Middle frontal gyrus (tissue), 1 donor: Measurements from ENCODE around the gene PLCB4.
"Not testable (repeated sequence)": the region's sequence is repeated elsewhere in the genome, so short reads cannot be mapped to it uniquely, and the experiment has no call there.

ENCODE experiments used
- DNase-seq: peaks from one replicate; pipeline ENCODE4 v3.0.0-alpha.2; 2015; ENCODE audit warnings: low spot score; ENCODE audit errors: extremely low spot score

The PLCB4 gene

DNA sequence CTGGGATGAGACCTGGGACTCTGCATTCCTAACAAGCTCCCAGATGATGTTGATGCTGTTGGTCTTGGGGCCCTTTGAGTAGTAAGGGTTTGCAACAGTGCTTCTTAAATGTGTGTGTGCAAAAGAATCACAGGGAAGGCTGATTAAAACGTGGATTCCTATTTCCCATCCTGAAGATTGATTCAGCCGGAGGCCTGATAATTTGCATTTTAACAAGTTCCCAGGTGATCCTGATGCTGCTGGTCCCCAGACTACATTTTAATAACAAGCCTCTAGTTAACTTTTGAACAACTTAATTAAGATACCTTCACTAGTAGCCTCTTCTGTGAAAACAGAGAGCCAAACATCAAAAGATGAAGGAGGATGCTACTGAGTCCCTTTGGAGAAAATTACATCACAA, 289.1 kb downstream of the PLCB4 start:
- DNase-seq: no peak

GRCh38 chr20:9359561-9360308, 290.8 kb downstream of the PLCB4 start:
- no peak for DNase-seq

DNA sequence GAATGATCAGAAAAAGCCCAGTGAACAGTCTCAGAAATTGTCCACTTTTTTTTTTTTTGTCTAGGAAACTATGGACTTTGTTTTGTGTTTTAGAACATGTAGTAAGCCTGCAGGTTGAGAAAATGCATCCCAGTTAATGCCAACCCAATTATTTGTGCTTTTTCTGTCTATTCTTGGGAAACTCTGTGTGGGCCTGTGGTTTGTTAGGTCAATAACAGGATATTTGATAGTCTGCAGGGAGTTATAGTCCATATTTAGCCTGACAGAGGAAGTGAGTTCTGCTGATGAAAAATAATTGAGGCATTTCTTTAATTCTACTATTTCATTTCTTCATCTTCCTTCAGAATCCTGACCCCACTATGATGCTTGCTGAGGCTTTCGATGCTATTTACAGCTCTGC, 291.5 kb downstream of the PLCB4 start:
- DNase-seq: no peak

DNA sequence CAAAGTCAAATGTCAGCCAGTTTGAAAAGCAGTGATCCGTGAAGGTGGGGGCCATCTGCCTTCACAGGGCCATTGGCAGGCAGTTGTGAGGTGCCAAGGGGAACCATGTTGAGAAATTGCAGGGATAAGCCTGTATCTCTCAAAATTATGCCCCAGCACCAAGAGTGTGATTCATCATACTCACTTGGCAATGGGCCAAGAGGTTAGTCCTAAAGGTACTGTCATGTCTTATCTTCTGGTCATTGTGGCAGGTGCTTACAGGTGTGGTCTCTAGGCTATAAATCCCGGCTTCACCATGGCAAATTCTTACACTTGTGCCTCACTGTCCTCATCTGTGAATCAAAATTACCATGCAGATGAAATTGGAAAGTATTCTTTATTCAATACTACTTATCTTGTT, 294.8 kb downstream of the PLCB4 start:
- no peak for DNase-seq

GRCh38 chr20:9367328-9367727, 298.4 kb downstream of the PLCB4 start:
- no peak for DNase-seq

- DNase-seq: no peak
Observed at GRCh38 chr20:9367746-9368145, 298.9 kb downstream of the PLCB4 start.

DNA sequence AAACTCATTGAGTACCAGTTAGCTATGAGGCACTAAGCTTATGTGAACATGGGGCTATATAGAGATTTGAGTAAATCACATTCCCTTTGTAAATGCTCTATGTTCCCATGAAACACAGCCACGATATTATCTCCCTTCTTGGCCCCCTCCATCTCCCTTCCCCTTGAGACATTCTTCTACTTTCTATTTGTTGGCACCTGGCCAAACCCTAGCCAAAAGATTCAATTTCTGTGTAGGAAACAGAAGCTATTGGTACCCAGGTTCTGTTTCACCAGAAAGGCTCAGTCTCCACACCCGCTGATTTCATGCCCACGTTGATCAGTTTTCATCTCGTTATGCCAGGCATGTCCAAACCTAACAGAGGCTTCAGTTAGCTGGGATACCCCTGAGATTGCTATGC, 300.0 kb downstream of the PLCB4 start:
- DNase-seq: no peak

- DNase-seq: no peak
Observed at GRCh38 chr20:9369557-9369956, 300.7 kb downstream of the PLCB4 start.

DNA sequence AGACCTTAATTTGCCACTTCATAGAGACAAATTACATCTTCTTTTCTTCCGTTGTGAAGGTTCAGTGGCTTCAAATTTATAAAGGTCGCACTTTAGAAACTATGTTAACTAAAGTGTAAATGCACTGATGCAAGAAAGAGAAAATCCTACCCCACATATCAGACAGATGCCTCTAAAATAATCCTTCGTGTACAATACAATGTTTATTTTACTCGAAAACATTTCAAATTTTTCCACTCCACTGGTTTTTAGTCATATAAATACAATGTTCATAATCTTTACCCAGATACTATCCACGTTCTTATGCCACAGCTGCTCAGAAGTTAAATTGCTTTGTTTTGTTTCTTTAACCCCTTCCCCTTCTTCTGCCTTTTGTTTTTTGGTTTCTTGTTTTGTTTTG, 305.2 kb downstream of the PLCB4 start:
- DNase-seq: no peak

DNA sequence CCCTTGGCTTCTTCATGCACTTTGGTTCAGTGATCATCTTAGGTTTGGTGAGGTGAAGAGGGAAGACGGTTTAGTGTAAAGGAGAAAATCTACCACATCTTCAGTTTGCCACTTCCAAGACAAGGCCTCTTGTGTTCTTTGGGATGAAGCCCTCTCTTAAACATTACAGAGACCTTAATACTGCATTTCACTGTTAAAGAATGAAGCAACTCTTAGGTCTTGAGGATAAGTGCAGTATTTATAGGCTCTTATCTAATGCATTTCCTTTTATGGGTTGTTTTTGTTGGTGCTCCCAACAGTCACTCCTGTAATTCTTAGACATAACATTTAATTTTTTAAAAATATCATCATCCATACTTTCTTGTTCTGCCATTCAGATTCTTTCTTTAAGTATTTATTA, 305.6 kb downstream of the PLCB4 start:
- no peak for DNase-seq

- DNase-seq: no peak
Observed at GRCh38 chr20:9375221-9375681, 306.4 kb downstream of the PLCB4 start.

- no peak for DNase-seq
Observed at GRCh38 chr20:9377007-9377406, 308.1 kb downstream of the PLCB4 start.

DNA sequence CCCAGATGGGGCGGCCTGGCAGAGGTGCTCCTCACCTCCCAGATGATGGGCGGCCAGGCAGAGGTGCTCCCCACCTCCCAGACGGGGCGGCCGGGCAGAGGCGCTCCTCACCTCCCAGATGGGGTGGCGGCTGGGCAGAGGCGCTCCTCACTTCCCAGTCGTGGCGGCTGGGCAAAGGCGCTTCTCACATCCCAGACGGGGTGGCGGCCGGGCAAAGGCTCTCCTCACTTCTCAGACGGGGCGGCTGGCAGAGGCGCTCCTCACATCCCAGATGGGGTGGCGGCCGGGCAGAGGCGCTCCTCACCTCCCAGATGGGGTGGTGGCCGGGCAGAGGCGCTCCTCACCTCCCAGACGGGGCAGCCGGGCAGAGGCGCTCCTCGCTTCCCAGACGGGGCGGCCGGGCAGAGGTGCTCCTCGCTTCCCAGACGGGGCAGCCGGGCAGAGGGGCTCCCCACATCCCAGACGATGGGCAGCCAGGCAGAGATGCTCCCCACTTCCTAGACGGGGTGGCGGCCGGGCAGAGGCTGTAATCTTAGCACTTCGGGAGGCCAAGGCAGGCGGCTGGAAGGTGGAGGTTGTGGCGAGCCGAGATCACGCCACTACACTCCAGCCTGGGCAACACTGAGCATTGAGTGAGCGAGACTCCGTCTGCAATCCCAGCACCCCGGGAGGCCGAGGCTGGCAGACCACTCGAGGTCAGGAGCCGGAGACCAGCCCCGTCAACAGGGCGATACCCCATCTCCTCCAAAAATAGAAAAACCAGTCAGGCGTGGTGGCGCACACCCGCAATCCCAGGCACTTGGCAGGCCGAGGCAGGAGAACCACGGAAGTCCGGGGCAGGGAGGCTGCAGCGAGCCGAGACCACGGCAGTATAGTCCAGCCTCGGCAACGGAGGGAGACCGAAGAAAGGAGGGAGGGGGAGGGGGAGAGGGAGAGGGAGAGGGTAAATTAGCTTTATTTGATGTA, 316.7 kb downstream of the PLCB4 start:
- DNase-seq: not testable (repeated sequence)

DNA sequence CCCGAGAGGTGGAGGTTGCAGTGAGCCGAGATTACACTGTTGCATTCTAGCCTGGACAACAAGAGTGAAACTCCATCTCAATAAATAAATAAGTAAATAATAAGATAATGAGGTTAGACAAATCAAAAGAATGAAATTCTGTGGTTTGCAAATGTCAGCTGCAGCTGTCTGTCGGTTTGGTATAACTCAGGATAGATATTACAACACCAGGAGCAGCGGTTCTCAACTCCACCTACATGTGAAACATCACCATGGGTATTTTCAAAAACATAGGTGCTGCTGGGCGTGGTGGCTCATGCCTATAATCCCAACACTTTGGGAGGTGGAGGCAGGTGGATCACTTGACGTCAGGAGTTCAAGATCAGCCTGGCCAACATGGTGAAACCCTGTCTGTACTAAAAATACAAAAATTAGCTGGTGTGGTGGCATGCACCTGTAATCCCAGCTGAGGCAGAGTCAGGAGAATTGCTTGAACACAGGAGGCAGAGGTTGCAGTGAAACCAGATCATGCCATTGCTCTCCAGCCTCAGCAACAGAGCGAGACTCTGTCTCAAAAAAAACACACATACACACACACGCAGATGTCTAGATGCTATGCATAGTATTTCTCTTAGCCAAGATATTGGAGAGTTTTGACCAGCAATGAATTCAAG, 319.4 kb downstream of the PLCB4 start:
- no peak for DNase-seq

GRCh38 chr20:9388813-9389161, 319.9 kb downstream of the PLCB4 start:
- no peak for DNase-seq

DNA sequence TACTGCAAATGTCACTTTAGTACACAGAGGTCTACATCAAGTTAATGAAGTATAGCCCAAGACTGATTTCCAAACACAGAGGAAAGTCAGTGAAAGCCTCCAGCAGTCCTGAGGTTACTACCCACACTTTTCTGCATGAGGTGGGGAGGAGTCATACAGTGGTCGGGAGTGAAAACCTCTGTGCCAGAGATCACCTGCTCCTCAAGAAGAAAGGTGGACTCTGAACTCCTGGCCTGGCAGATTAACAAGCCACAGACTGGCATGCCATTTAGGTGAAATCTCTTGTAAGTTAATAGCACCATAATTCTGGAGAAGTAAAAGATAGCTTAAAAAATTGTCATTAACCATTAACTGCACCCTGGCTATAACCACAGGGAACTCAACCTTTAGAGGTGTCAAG, 320.5 kb downstream of the PLCB4 start:
- no peak for DNase-seq

DNA sequence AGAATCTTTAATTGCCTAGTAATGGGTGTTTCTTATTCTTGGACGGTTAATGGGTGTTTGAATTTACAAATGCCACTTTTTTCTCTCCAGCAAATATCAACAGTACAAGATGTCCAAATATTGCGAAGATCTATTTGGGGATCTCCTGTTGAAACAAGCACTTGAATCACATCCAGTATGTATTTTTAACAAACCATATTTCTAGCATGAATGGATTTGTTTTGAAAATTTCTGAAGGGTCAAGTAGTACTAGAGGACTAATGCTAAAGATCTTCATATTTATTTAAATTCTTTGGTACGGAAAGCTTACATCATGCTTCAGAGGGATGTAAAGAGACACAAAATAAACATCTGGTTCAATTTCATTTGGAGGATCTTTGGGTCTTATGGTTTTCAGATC, 321.6 kb downstream of the PLCB4 start:
- DNase-seq: no peak

DNA sequence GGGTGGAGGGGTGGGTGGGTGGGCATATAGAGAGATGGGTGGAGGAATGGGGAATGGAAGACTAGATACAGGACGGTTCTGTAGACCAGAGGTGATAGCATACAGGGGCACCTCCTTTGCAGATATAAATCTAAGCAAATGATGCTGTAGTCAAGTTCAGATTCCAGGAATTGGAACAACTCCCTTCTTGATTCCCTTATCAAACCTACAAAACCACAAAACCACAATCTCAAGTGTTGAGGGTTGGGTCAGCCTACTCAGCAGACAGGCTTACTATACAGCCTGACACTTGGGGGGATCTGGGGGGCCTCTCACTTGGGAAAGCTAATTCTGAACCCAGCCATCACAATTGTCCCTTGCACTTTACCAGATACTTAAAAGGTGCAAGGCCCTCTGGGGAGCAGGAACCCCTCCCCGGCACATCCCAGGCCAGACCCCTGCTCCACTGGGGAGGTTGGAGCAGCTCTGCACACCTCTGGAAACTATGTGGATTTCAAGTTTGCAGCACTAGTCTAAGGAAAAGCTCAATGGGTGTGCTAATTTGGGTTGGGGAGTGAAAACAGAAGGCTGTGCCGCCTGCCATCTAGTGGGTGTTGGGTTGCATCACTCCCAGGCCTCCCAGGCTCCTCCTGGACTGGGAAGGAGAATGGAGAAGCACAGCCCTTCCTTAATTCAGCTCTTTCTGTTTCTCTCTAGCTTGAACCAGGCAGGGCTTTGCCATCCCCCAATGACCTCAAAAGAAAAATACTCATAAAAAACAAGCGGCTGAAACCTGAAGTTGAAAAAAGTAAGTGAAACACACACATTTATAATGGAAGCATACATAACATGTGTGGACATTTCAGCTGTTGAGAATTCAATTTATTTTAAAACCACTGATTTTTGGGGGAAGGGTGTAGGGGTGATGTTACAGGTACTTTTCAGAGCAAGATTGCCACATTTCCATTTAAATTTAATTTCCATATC, 324.3 kb downstream of the PLCB4 start:
- peak; percentile 50 for DNase-seq

DNA sequence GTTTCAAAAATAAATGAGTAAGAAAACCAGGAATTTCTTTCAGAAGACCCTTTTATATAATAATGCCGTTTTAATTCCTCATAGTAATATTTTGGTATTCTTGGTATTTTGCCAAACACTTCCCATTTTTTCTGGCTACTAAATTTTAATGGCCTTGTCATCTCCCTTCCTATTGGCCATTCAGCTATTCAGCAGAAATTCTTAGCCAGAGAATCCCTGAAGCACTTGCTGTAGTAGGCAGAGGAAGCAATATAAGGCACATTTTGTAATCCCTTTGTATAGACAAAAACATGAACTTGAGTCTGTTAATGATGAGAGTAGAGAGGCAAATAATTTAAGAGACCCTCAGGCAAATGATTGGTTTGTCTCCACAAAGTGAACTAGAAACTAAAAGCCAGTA, 327.1 kb downstream of the PLCB4 start:
- no peak for DNase-seq

GRCh38 chr20:9397928-9398327, 329.0 kb downstream of the PLCB4 start:
- DNase-seq: no peak

GRCh38 chr20:9398882-9399281, 330.0 kb downstream of the PLCB4 start:
- no peak for DNase-seq
